GM12878 (cell line): ENCODE results near the gene CCDC71L. TPM values are rescaled to one million over a fixed set of nuclear protein-coding genes. Genes with fewer than 3 reads are reported as not detected.

ENCODE experiments used
- ATAC-seq: fragments of 200-7000 bp; cut with Tn5 transposase; 3 replicates; pipeline ENCODE4 v1.9.1; 2020; ENCODE audit warnings: mild to moderate bottlenecking, moderate library complexity
- BruUV-seq: library from RNA; stranded (reverse); fragments of 400-500 nt; replicated peaks from 2 replicates; lab custom pipeline; 2021; lab: Mats Ljungman, UMichigan
- CTCF ChIA-PET: fragments of 300-600 bp; sonication (Branson Sonifier 250); formaldehyde crosslinking; extraction: SDS; loops from one replicate; lab custom pipeline; 2021; ENCODE audit warnings: inconsistent platforms; lab: Yijun Ruan, JAX
- POLR2A ChIA-PET: fragments of 350-600 bp; formaldehyde crosslinking; extraction: SDS; loops from one replicate; lab custom pipeline; 2021; ENCODE audit warnings: inconsistent platforms; lab: Charles Lee
- RAD21 ChIA-PET: fragments of 300-600 bp; sonication (Branson Sonifier 250); formaldehyde crosslinking; loops from one replicate; lab custom pipeline; 2023; ENCODE audit warnings: antibody characterized with exemption; ENCODE audit not compliant: unreplicated experiment; lab: Charles Lee
- SMC1A ChIA-PET: fragments of 300-600 bp; sonication (Branson Sonifier 250); formaldehyde crosslinking; loops from one replicate; lab custom pipeline; 2023; ENCODE audit not compliant: unreplicated experiment, uncharacterized antibody; lab: Charles Lee
- DNase-seq: peaks from one replicate; pipeline ENCODE4 v3.0.0-alpha.2; 2011; ENCODE audit warnings: low read depth, low spot score
- FAIRE-seq: peaks from 3 replicates; lab custom pipeline; 2011; peaks lifted over from hg19 to GRCh38; lab: Jason Lieb, UNC
- H2AFZ ChIP-seq: 2 replicates; pipeline ENCODE4 v1.6.0; 2011; ENCODE audit warnings: low read depth, low read length, control low read depth; ENCODE audit not compliant: control insufficient read depth
- H3K27ac ChIP-seq: 2 replicates; pipeline ENCODE4 v1.5.1; 2011; ENCODE audit warnings: control low read depth; ENCODE audit not compliant: control insufficient read depth, insufficient read depth
- H3K27me3 ChIP-seq, 2 experiments: replicated peaks in 1 of 2; 2 replicates each; pipeline versions ENCODE4 v1.6.0 to v1.6.1; 2011; ENCODE audit warnings: low read length in 1 of 2; ENCODE audit not compliant: control insufficient read depth in 2 of 2, insufficient read depth in 2 of 2
- H3K36me3 ChIP-seq, 2 experiments: 2 replicates each; pipeline ENCODE4 v1.5.1; 2011; ENCODE audit warnings: low read length in 1 of 2; ENCODE audit not compliant: control insufficient read depth in 2 of 2, insufficient read depth in 2 of 2
- H3K4me1 ChIP-seq: 2 replicates; pipeline ENCODE4 v1.6.1; 2011; ENCODE audit warnings: mild to moderate bottlenecking, low read length, moderate library complexity, mixed read lengths; ENCODE audit not compliant: control insufficient read depth, insufficient read depth
- H3K4me2 ChIP-seq: 2 replicates; pipeline ENCODE4 v1.6.0; 2011; ENCODE audit warnings: control low read depth; ENCODE audit not compliant: control insufficient read depth, insufficient read depth
- H3K4me3 ChIP-seq: fragments of 200-600 bp; sonication (generic); 2 replicates; pipeline ENCODE4 v1.5.1; 2016
- H3K79me2 ChIP-seq: 2 replicates; pipeline ENCODE4 v1.6.0; 2011; ENCODE audit warnings: low read length; ENCODE audit not compliant: control insufficient read depth, insufficient read depth
- H3K9ac ChIP-seq: 2 replicates; pipeline ENCODE4 v1.8.0; 2011; ENCODE audit warnings: low read length, control low read depth, mixed read lengths; ENCODE audit not compliant: control insufficient read depth, insufficient read depth
- H3K9me3 ChIP-seq: replicated peaks from 3 replicates; pipeline ENCODE4 v1.5.1; 2011; ENCODE audit warnings: mild to moderate bottlenecking, low read length; ENCODE audit not compliant: control insufficient read depth, insufficient read depth
- H4K20me1 ChIP-seq: 2 replicates; pipeline ENCODE4 v1.6.0; 2011; ENCODE audit not compliant: control insufficient read depth, insufficient read depth
- RUNX3 ChIP-seq: IDR thresholded peaks from 2 replicates; pipeline ENCODE4 v1.6.1; 2012; ENCODE audit warnings: low read length, inconsistent platforms
- WGBS: methylation state at CpG from one replicate; pipeline ENCODE4 v1.1.6; 2016; ENCODE audit warnings: low lambda C conversion rate; ENCODE audit not compliant: insufficient replicate concordance, insufficient coverage; ENCODE audit errors: missing lambda C conversion rate; 5-methylcytosine and 5-hydroxymethylcytosine counted together
- in situ Hi-C: fragments of 300-500 bp; cut with MboI; formaldehyde crosslinking; loops from 9 replicates; pipeline ENCODE4 v1.14.3; 2018; ENCODE audit warnings: mixed read lengths
- intact Hi-C: fragments of 100-400 bp; cut with micrococcal nuclease; formaldehyde crosslinking; loops from one replicate; pipeline ENCODE4 v1.14.2; 2022; ENCODE audit not compliant: unreplicated experiment
- polyA plus RNA-seq, 11 experiments: library from polyadenylated mRNA; depleted of rRNA in 4 of 11; unstranded in 6 of 11; stranded (reverse) in 5 of 11; fragments of >200 nt; fragmentation: Nextera tagmentation in 4 of 11; fragmentation: Illumina TruSeq in 1 of 11; extraction: Ambion mirVana in 4 of 11; extraction: Trizol in 1 of 11; gene quantifications; 1 replicate in 1 of 11; 2 replicates in 10 of 11; pipeline versions ENCODE4 v1.2.1 to v1.2.3, GENCODE V29; 2011 to 2016; ENCODE audit warnings: inconsistent platforms in 2 of 11, missing spikeins in 2 of 11, low read depth in 1 of 11
- total RNA-seq, 4 experiments: library from RNA; depleted of rRNA in 3 of 4; stranded (reverse); fragments of >200 nt in 3 of 4; fragmentation: Illumina TruSeq in 1 of 4; extraction: Trizol in 1 of 4; gene quantifications; 2 replicates each; pipeline versions ENCODE4 v1.2.1 to v1.2.3, GENCODE V29; 2013 to 2021
- TF ChIP-seq, protein P1 (sequence below): IDR thresholded peaks from 2 replicates; pipeline ENCODE4 v1.6.1; 2012; ENCODE audit warnings: mild to moderate bottlenecking, low read depth, low read length

Gene CCDC71L
- total and polyA plus RNA-seq, 10 of the 15 experiments (the other 5 are each of a cell fraction or from before 2014, with no cell fraction given) = 1.1 to 20.7 (median 3.8) TPM

DNA sequence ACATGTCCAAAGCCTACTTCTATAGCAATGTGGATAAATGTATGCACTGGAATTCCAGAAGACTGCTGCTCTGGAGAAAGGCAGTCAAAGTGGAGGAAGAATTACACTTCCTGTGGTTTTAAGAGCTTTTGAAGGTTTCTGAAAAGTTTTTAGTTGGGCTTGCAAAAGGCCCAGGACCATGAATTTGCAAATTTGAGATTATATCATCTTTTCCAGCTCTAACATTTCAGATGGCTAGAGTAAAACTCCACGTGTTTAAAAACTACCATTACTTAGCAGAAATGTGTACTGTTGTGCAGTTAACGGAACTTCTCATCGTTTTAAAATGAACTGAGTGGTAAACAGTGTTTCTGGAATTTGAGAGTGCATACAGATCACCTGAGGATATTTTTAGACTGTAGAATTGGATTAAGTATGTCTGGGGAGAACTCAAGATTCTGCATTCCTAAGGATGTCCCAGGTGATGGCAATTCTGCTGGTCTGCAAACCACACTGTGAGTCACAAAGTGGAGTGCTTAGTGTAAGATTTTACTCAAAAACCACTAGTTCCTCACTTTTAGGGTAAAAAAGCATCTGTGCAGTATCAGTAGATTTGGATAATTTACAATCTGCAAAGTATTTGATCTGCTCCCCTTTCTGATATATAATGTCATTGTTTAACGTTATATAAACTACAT lies 32.9 kb upstream of the CCDC71L start:
- ChIA-PET SMC1A (interaction anchor here (1.3 kb wide), 1 partner anchor 25 kb away, joined by 3 read pairs; no protein-coding TSS in a partner anchor), RAD21 (no interaction called here), POLR2A (no interaction called here), CTCF (interaction anchor here (1.1 kb wide), 1 partner anchor 42 kb away, joined by 3 read pairs; no protein-coding TSS in a partner anchor)
- Histone ChIP-seq H3K9me3 (no peaks in the 10 kb centered on the region), H3K4me1 (no peaks in the 10 kb centered on the region), H3K27ac (no peak overlapping the region), H3K9ac (no peak overlapping the region), H3K4me3 (no peak overlapping the region), H3K4me2 (no peak overlapping the region), H3K79me2 (no peaks in the 10 kb centered on the region), H3K36me3 (no peaks in the 10 kb centered on the region), H3K27me3 (no peaks in the 10 kb centered on the region), H4K20me1 (no peaks in the 10 kb centered on the region), H2AFZ (no peak overlapping the region)
- no peak for ATAC-seq
- WGBS = 51% methylated on average over 4 of the region's 4 CpGs
- FAIRE-seq = no peak
- intact Hi-C loops (no loop called here), in situ Hi-C loops (no loop called here)
- peak; percentile 23; the same call in 1 of the 2 replicates for TF ChIP-seq RUNX3
- TF ChIP-seq, protein P1, sequence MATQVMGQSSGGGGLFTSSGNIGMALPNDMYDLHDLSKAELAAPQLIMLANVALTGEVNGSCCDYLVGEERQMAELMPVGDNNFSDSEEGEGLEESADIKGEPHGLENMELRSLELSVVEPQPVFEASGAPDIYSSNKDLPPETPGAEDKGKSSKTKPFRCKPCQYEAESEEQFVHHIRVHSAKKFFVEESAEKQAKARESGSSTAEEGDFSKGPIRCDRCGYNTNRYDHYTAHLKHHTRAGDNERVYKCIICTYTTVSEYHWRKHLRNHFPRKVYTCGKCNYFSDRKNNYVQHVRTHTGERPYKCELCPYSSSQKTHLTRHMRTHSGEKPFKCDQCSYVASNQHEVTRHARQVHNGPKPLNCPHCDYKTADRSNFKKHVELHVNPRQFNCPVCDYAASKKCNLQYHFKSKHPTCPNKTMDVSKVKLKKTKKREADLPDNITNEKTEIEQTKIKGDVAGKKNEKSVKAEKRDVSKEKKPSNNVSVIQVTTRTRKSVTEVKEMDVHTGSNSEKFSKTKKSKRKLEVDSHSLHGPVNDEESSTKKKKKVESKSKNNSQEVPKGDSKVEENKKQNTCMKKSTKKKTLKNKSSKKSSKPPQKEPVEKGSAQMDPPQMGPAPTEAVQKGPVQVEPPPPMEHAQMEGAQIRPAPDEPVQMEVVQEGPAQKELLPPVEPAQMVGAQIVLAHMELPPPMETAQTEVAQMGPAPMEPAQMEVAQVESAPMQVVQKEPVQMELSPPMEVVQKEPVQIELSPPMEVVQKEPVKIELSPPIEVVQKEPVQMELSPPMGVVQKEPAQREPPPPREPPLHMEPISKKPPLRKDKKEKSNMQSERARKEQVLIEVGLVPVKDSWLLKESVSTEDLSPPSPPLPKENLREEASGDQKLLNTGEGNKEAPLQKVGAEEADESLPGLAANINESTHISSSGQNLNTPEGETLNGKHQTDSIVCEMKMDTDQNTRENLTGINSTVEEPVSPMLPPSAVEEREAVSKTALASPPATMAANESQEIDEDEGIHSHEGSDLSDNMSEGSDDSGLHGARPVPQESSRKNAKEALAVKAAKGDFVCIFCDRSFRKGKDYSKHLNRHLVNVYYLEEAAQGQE = no peak
- no TSS peak for BruUV-seq
- DNase-seq = no peak
